Measurements from ENCODE around the gene MEGF9.

The MEGF9 gene

DNA sequence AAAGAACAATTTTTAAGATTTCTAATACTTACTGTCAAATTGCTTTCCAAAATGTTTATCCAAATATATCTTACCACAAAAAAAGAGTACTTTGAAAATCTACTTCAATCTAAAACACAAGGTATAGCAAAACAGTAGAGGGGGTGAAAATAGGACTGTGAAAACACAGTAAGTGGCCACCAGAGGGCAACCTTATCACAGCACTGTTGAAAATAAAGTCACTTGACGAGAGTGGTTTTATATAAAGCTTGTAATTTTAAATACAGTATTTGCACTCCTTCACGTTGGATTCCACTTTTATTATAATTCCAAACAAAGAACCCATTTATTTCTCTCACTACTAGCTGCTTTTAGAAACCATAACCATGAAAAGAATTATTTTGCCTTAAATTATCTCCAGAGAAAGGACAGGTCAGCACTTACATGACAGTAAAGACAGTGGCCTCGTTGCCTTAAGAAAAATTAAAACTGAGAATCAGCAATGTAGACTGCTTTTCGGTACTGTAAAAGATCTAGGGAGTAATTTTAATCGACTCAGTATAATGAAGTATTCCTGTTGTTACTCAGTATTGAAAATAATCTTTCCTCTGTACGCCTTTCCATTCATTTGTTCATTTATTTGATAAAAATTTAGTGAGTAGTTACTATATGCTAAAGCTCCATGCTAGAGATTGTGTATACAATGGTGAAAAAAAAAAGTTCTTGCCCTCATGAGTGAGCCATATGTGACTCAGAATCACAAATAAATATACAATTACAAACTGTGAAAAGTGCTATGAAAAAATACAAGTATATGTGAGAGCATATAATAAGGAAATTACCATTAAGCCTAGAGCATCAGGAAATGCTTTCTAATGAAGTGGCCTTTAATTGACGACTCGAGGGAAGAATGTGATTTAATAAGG lies 94.3 kb downstream of the MEGF9 start:
- peak; percentile 52 for DNase-seq

DNA sequence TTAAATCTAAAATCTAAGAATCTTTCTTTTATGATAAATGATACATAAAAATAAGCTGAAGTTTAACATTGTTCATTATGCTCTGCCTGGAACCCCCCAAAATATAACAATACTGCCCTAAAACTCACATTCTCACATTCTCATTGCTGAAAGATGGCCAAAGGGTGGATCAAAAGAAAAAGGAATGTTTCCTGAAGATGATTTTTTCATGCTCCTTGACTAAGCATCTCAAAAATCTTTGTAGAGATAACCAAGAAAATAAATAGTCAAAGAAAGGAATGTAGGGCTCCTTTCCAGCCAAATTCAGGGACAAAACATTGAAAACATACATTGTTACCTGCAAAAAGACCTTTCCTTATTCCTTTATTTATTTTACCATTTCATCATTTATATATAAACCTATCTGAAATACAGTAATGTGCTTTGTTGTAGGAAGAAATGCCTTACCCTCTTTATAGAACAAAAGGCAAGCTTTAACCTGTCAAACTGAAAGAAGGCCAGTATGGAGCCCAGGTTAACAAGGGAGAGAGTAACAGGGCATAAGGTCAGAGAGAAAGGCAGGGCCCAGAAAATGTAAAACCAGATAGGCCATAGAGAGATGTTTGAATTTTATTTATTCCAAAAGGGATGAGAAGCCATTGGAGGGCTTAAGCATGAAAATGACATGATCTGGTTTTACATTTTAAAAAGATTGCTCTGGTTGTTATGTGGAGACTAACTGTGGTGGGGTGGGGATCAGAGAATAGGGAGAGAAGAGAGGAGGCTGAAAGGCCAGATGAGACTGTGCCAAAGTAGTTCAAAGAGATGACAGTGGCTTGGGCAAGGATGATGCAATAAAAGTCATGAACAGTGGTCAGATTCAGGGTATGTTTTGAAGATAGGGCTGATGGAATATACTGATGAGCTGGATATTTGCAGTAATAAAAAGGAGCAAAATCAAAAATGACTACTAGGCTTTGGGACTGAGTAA lies 97.0 kb downstream of the MEGF9 start:
- no peak for DNase-seq

DNA sequence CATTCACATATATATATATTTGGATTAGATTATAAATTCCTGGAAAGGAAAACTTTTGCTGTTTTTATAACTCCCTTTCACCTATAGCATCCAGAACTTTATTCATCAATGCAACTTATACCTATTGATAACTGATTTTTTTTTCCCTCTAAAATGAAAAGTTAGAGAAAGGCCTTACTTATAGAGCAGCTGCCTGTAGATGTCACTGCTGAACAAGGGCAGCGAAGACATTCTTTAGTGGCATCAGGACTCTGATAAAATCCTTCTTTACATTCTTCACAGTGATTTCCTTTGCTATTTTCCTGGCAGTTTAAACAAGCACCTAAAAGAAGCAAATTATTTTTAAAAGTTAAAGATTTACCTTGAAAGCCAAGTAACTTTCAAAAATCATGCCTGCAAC lies 102.1 kb downstream of the MEGF9 start:
- DNase-seq, result no peak

DNA sequence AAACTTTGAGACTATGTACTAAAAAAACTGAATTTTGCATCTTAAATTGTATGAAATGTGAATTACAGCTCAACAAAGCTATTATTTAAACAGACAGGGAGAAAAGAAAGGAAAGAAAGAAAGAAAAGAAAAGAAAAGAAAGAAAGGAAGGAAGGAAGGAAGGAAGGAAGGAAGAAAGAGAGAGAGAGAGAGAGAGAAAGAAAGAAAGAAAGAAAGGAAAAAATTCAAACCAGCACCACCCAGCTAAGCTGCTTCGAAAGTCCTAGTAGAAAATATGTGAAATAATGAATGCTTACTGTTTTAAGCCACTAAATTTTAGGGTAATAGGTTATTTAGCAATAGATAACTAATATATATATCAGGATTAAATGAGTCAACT lies 102.6 kb downstream of the MEGF9 start:
- no peak for DNase-seq

DNA sequence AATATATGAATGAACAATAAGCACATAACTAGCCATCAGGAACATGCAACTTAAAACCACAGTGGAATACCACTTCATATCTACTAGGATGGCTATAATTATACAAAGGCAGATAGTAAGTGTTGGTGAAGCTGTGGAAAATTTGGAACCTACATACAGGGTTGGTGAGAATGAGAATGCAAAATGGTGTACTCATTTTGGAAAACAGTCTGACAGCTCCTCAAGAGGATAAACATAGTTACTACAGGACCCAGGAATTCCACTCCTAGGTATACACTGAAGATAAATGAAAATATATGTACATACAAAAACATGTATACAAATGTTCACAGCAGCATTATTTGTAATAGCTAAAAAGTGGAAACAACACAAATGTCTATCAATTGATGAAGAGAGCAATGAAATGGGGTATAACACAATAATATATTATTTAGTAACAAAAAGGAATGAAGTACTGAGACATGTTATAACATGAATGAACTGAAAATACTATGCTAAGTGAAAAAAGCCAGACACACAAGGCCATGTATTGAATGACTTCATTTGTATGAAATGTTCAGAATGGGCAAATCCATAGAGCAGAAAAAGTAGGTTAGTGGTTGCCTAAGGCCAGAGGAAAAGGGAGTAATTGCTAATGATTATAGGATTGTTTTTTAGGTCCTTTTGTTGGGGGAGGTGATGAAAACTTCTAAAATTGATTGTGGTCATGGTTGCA lies 103.1 kb downstream of the MEGF9 start:
- DNase-seq, result no peak

DNA sequence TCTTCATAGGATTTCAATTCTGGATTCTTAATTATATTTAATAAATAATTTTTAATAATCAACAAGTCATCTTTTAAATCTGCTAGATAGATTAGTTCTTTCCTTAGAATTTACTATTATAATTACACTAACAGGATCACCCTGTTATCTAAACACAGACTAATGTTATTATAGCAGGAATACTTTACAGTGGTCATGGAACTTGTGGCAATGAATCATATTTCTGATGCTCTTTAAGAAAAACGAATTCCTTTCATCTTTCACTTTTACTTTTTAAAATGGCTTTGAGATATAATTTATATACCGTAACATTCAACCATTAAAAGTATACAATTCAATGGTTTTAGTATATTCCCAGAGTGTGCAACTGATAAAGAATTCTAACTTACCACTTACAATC lies 104.6 kb downstream of the MEGF9 start:
- DNase-seq, result no peak

DNA sequence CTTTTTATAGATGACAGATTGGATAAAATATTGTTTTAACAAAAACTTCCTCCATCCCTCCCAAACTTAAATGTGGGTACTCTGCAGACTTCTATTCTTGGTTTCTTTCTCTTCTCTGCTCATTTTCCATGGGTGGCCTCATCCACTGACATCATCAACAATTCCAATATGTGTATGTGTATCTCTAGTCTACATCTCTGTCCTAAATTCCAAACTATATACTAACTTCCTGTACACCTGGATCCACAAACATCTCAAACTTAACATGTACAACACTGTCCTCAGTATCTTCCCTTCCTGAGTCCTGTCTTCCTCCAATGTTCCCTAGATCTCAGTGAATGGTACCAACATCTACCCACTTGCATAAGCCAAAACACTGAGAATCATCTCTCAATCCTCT lies 105.8 kb downstream of the MEGF9 start:
- DNase-seq, result no peak

DNA sequence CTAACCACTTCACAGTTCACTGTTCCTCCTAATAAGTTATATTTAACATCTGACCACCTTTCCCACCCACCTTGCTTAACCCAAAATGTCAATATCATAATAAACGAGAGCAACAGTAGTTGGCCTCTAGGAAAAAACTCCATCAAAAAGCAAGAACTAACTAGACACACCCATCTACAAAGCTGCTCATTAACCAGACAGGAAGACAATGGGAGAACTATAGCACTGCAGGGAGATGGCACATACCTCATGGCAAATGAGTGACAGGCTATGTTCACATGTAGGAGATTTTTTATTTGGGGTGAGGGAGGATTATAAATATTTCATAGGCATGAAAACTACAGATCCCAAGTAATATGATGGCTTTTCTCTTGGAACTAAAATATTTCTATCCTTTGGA lies 110.7 kb downstream of the MEGF9 start:
- DNase-seq, result no peak

DNA sequence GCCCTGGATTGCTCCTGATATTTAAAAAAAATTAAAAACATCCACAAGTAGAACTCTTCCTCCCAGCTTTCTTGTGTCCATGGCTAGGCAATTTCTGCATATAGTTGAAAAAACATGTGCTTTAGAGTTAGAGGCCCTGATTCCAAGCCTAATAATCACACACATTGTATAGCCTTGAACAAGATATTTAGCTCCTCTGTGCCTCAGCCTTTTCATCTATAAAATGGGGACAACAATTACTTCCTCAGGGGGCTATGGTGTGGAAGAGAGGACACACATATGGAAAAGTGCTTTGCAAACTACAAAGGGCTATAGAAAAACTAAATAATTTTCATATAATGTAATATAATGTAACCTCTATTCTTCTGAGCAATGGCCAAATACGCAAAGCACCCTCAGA lies 111.3 kb downstream of the MEGF9 start:
- no peak for DNase-seq

DNA sequence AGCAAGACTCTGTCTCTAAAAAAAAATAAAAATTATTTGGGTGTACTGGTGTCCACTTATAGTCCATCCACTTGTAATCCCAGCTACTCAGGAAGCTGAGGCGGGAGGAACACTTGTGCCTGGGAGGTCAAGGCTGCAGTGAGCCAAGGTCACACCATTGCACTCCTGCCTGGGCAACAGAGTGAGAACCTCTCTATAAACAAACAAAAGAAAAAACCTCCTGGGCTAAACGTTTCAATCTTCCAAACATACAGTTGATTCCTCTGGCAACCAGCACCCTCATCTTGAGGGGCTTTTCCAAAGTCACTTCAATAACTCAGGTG lies 120.4 kb downstream of the MEGF9 start:
- DNase-seq, result no peak

DNA sequence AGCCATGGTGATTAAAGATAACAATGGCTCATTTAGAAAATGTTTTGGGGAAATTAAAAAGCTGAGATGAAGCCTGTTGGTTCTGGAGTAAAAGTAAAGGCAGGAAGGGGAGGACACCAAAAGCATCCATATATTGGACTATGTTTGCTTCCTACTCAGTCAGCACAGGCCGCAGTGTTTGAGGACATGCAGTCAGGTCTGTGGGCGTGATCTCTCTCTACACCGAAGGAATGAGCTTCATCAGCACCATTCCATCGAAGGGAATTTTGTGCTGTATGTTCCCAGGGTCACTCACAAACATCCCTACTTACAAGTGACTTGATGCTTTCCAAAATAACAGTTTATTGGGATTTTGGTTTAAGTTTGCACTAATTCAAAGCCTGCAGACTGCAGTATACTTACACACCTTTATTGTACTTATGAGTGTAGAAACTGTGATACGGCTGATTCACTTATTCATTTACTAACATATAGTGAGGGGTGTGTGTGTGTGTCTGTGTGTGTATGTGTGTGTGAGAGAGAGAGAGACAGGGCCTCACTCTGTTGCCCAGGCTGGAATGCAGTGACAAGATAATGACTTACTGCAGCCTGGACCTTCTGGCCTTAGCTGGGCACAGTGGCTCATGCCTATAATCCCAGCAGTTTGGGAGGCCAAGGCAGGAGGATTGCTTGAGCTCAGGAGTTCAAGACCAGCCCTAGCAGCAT lies 120.9 kb downstream of the MEGF9 start:
- DNase-seq, result no peak

DNA sequence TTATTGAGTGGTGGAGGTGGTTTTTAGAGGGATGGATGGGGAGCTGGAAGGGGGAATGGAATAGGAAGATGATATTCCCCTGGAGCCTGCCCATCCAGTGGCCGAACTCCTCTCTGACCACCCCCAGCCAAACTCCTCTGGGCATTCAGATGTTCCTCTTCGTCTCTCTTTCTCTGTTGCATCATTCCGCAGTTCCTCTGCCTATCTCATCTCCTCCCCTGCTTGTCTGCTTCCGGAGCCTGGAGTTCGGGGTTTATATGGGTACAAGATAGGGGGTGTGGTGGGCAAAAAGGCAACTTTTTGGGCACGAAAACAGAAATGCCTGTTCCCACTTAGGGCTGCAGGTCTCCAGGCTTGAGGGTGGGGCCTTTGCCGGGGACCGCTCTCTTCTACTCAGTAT lies 122.1 kb downstream of the MEGF9 start:
- DNase-seq, result no peak

DNA sequence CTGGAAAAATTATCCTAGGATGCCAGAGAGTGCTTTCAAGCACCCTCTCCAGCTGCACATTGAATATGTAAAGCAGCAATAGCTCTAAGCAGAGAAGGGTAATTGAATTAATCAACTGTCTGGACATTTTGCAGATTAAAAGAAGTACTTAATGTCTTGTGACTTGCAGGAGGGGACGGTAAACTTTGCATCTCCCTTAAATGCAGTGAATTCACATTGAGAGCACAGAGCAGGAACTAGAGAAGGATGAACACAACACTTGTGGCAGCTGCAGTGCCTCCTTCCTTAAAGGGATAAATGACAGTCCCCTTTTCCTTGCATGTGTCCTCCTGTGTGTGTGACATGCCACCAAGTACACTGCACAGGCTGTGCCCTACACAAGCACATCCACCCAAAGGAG lies 126.9 kb downstream of the MEGF9 start:
- no peak for DNase-seq

DNA sequence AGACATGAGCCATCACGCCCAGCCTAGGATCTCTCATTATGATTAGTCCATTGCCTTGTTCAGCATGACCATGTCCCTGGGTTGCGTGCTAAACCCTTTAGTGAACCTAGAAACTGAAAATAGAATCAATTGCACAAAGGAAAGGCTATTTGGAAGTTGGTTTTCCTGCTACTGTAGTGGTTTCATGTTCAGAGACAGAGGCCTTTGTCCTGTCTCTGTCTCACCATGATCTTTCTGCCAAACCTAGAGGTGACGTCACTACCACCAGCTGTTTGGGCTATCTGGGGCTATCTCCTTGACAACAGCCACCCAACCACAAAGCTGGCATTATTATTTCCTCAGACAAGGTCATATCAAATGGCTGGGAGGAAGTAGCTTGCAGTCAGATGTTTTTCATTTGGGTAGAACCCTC lies 130.3 kb downstream of the MEGF9 start:
- peak; percentile 85 for DNase-seq

DNA sequence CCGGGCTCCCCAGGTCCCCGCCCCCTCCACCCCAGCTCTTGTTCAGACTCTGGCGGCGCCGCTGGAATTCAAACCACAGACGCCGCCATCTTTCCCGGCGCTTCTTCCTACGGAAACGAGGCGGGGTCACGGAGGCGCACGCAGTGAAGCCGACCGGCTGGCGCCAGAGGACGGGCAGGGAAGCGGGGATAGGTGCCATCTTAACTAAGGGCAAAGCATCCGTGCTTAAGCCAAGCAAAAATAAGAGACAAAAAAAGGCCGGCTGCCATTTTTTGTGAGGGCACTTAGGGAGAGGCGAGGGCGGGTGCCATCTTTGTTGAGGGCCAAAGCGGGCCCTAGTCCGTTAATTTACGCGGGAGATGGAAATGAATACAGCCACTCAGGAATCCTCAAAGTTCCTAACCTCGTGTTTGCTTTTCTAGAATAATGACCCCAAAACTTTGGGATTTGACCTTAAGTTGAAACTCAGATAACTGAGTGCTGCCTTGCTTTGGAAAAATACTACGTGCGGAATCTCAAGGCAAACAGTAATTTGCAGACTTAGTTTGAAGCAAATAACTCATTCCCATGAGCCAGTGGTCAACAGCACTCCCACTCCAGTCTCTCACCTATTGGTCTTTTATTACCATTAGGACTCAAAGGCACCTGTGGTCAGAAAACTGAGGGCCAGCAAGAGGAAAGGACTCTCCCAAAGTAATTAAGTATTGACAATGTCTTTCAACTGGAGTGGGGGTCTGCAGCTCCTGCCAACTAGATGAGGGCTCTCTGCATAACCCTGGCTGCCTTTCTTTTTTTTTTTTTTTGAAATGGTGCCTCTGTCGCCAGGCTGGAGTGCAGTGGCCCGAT lies 134.0 kb downstream of the MEGF9 start, which contains the start of gene CDK5RAP2:
Gene CDK5RAP2 (minus strand): TSS at position 117 of the 846 bp plus-strand sequence. CDS start 189 bp downstream, outside the sequence.
- DNase-seq, result peak; percentile 96

DNA sequence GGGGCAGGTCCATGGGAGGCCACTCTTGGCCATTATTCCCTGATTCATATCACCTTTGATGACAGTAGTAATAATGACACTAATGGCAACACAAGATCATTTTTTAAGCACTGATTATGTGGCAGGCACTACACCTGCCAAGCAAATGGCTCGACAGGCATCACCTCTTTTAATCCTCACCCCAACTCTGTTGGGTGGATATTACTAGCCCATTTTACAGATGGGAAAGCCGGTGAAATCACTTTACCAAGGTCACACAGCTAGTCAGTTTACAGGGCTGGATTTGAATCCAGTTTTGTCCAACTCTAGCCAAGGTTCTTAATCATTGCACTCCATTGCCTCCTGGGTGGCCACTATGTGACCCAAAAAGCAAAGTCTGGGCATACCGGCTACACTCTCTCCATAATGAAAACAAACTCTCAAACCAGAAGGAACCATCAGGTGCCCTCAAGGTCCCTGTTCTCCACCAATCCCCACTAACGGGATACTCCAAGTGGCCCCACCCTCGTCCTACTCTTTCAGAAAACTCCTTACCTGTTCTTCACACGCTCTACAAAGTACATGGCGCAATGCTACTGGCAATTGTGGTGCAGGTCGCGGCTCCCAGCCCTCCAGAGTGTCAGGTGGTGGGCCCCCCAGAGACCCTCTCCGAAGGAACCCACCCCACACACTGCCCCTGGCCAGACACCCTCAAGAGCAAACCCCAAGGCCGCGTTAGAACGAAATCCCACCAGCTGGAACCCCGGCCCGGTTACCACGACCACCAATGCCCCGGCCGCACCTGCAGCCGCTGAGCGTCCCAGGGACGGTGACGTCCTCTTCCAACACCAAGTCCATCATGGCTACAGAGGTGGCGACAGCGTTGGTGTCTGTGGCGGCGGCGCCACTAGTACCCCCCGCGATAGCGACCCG lies 134.9 kb downstream of the MEGF9 start:
- DNase-seq, result peak; percentile 30

DNA sequence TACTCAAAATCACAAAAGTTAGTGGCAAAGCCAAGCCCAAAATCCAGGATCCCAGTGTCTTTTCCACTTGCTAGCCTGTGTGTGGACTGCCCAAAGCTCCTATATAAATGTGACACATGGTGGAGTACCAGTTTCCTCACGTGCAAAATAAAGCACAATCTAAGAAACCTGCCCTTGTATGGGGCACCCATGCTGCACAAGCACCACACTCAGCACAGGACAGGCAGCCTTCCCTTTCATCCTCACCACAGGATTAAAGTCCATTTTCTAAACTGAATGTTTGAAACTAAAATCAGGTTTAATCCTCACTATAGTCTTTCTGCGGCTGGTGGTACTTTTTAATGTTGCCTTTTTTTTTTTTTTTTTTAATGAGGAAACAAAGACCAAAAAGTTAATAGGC lies 139.8 kb downstream of the MEGF9 start:
- no peak for DNase-seq

DNA sequence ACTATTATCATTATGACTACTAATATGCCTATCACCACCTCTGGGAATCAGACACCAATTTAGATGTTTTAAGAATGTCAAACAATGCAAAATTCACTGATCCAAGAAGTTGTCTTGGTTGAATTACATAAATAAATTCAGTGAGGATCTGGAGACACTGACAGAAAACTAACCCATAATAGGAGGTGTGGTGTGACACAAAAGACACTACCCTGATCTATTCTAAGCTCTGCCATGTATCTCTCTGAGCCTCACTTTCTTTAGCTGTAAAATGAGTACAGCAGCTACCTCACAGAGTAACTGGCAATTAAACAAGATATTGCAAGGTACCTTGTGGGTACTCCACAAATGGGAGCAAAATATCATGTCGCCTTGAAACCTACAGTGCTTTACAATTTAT lies 141.8 kb downstream of the MEGF9 start:
- no peak for DNase-seq

DNA sequence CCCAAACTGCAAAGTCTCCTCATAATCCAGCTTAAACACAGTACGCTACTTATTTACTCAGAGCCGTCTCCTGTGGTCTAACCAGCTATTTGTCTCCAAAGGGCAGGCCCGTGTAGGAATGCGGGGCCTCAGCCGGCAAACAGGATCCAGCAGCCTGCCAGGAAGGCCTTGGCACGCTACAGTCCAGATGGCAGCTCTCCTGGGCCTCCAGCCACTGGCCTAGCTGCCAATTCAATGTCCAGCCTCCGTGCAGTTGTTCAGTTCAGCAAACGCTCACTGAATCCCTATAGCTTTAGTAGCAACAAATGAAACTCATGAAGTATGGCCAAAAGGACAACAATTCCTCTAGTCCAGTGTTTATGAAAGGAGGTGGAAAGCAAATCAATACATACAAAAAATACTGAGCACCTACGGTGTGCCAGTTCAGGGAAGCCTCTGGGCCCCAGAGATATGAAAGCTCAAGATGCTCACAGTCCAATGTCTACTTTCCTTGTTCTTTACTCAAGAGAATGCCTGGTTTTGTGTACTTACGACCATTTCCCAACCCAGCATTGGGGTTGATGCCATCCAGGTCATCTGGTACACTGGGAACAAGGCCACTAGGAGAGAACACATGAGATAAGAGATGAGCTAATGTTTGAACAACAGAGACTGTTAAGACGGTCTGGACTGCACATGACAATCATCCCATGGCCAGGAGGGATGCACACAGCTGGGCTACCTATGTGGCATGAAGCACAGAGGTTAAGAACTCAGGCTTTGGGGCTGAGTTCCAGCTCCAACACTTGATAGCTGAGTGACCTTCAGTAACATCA lies 142.6 kb downstream of the MEGF9 start:
- no peak for DNase-seq

DNA sequence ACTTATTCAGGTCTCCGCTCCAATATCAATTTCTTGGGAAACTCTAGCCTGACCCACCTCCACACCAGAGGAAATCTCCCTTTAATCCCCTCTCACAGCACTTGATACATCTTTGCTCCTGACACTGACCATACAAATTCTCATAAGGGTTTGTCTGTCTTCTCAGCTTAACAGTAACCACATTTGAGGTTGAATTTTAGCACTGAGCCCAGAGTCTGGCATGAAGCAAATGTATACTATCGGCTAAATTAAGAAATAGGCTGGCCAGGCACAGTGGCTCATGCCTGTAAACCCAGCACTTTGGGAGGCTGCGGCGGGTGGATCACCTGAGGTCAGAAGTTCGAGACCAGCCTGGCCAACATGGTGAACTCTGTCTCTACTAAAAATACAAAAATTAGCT lies 144.0 kb downstream of the MEGF9 start:
- no peak for DNase-seq

All from NCI-H146 (cell line).